Stimulated activated CD8-positive, alpha-beta memory T cell treated with anti-CD3 and anti-CD28 coated beads, Interleukin-7, amount 100 ng/mL, for 4 hours (primary cell): Measurements from ENCODE around the gene RNU6-1.

Experiments used
- DNase-seq, 2 donors: peaks; one replicate each; pipeline ENCODE4 v3.0.0-alpha.2; 2020; ENCODE audit warnings: low read depth in 2 of 2

The RNU6-1 gene

GRCh38 chr15:67832897-67833709 lies 6.7 kb downstream of the RNU6-1 start:
- DNase-seq, result no peak

GRCh38 chr15:67832031-67832551 lies 7.8 kb downstream of the RNU6-1 start:
- DNase-seq, result no peak

DNA sequence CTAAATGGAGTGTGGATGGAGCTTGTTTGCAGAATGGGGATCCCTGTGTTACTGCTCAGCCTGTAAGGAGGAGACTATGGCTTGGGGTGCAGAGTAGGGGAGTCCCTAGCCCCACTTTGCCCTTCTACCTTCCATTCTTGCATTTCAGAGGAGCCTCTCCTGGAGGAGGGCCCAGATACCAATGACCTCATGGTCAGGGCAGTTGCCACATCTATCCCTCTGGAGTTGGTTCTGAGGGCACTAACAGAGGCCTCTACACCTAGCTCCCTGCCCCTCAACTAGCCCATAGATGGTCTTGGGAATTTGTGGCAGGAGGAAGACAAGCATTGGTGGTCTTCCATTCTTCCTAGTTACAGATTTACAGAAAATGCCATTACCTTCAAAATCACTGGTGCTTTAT lies 8.5 kb downstream of the RNU6-1 start:
- no peak for DNase-seq

GRCh38 chr15:67829647-67830504 lies 10.0 kb downstream of the RNU6-1 start:
- no peak for DNase-seq

GRCh38 chr15:67828969-67829646 lies 10.7 kb downstream of the RNU6-1 start:
- no peak for DNase-seq

GRCh38 chr15:67828278-67828968 lies 11.4 kb downstream of the RNU6-1 start:
- DNase-seq, result no peak

- no peak for DNase-seq
Measured at GRCh38 chr15:67827562-67828277, 12.1 kb downstream of the RNU6-1 start.

GRCh38 chr15:67826717-67827561 lies 12.9 kb downstream of the RNU6-1 start:
- no peak for DNase-seq

DNA sequence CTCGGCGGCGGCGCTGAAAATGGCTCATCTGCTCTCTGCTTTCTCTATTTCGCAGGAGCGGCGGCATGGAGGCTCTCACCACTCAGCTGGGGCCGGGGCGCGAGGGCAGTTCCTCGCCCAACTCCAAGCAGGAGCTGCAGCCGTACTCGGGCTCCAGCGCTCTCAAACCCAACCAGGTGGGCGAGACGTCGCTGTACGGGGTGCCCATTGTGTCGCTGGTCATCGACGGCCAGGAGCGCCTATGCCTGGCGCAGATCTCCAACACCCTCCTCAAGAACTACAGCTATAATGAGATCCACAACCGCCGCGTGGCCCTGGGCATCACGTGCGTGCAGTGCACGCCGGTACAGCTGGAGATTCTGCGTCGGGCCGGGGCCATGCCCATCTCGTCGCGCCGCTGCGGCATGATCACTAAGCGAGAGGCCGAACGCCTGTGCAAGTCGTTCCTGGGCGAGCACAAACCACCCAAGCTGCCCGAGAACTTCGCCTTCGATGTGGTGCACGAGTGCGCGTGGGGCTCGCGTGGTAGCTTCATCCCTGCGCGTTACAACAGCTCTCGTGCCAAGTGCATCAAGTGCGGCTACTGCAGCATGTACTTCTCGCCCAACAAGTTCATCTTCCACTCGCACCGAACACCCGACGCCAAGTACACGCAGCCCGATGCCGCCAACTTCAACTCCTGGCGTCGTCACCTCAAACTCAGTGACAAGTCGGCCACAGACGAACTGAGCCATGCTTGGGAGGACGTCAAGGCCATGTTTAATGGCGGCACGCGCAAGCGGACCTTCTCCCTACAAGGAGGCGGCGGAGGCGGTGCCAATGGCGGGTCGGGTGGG lies 13.7 kb downstream of the RNU6-1 start:
- DNase-seq, result no peak

DNA sequence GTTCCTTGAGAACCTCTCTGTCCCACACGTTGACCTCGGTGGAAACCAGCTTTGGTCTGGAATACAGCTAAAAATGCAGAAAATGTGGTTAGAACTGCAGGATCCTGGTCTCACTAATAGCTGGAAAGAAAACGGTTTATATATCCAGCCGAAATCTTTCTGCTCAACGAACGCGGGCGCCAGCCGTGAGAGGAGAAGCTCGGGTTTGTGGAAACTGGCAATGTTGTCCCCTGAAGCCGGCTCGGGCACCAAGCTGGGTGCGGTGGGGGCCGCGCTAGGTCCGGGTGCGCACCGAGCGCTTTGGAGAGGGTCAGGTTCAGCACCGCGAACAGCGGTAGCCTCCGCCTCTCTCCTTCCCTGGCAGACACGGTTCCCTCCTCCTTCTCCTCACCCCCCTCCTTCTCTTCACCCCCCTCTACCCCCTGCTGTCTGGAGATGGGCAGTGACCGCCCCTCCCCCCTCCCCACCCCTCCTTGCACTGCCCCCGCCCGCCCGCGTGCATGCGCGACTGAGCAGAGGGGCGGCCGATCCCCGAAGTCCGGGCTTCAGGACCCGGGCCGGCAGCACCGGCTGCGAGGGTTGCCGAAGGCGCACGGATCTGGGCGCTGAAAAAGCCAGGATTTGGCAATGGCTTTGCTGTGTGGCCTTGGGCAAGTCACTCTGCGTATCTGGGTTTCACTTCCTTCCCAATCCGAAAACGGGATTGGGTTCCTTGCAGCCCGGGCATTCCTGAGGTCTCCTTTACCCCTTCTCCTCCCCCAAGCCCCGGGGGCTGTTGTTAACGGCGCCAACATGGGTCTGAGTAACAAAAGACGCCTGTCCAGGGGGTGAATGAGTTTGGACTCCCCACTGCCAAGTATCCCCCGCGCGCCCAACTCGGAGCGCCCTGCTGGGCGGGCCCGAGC lies 14.6 kb downstream of the RNU6-1 start, which contains the start of gene SKOR1:
TSS of gene SKOR1 (plus strand) at position 534 of the 905 bp plus-strand sequence. CDS start at position 628, 94 bp downstream.
- no peak for DNase-seq

GRCh38 chr15:67824197-67824968 lies 15.5 kb downstream of the RNU6-1 start:
- DNase-seq, result no peak

- no peak for DNase-seq
Measured at GRCh38 chr15:67823314-67824196, 16.3 kb downstream of the RNU6-1 start.

- DNase-seq, result no peak
Measured at GRCh38 chr15:67822537-67823313, 17.1 kb downstream of the RNU6-1 start.

DNA sequence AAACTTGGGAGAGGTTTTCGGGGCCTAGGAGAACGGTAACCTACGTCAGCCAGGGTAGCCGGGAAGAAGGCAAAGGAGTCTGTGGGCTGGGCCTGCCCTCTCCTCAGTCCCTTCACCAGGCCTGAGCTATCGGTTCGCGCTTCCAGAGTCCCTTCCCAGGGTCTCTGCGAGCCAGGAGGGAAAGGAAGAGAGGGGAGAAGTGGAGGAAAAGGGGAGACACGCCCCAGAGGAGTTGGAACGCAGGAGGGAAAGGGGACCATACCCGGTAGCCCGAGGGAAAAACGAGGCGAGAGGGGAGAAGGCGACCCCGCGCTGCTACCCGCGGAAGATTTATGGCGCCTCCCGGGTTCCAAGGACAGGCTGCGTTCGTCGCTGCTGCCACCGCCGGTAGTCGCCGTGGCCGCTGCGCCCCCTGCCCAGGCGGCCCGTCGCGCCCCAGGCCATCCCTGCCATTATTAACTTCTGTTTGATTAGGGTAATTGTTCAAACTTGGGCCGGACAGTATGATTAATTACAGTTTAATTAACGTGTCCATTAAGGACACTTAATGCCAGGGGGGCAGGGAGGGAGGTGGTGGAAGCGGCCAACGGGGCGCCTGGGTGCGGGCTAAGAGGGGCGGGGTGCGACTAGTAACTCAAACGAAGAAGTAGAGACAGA lies 17.9 kb downstream of the RNU6-1 start:
- no peak for DNase-seq
